Measurements from ENCODE around the gene VIPR2.
"Not testable (repeated sequence)": the region's sequence is repeated elsewhere in the genome, so short reads cannot be mapped to it uniquely, and the experiment has no call there.

The VIPR2 gene

DNA sequence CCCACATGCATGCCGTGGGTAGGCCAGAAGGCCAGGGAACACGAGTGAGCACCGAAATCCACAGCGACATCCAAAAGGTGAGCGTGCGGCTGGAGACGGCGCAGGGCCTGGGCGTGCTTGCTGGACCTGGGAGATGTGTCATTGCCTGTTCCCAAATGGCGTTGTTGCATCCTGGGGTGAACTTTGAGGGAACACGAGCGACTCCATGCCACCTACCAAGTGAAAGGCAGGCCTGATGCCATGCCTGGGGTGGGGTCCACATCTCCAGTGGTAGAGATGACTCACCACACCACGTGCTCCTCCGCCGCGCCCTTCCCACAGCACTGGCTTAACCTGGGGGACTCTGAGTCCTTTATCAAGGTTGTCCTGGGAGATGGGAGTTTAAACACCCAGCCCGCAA is 24.7 kb upstream of the VIPR2 start:
- no peak overlapping the region for H3K9ac ChIP-seq (ENCODE audit: low read depth, low read length)
- no peak overlapping the region for H3K4me3 ChIP-seq (ENCODE audit: low read depth, low read length)
- H3K27me3 ChIP-seq (ENCODE audit: control insufficient read depth, insufficient read depth, low read length), result no peaks in the 10 kb centered on the region
- H3K9me3 ChIP-seq (ENCODE audit: control insufficient read depth, insufficient read depth, low read length), result peaks cover 8% of the 10 kb centered on the region
- H3K36me3 ChIP-seq (ENCODE audit: control insufficient read depth, insufficient read depth, low read length), result no peaks in the 10 kb centered on the region
- no peaks in the 10 kb centered on the region for H3K4me1 ChIP-seq (ENCODE audit: control insufficient read depth, insufficient read depth, low read length)

DNA sequence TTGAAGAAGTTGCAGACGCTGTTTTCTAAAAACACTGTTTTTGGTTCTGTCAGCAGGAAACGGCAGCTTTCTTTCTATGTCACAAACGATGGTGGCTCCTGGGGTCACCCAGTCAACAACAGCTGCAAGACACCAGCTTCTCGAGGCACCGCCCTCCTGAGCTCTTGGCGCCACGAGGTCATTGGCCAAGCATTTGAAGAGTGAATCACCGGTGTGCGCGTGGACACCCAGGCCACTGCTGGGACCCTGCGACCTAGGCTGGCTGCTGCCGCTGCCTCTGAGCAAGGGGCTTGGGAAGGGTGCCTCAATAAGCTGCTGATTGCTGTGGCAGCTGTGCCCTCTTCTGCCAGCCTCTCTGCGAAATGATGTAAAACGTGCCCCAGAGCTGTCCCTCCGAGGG is 22.5 kb upstream of the VIPR2 start:
- H3K4me1 ChIP-seq (ENCODE audit: control insufficient read depth, insufficient read depth, low read length), result no peaks in the 10 kb centered on the region
- no peak overlapping the region for H3K4me3 ChIP-seq (ENCODE audit: low read depth, low read length)
- no peaks in the 10 kb centered on the region for H3K36me3 ChIP-seq (ENCODE audit: control insufficient read depth, insufficient read depth, low read length)
- H3K9ac ChIP-seq (ENCODE audit: low read depth, low read length), result no peak overlapping the region
- H3K9me3 ChIP-seq (ENCODE audit: control insufficient read depth, insufficient read depth, low read length), result peaks cover 3% of the 10 kb centered on the region
- no peaks in the 10 kb centered on the region for H3K27me3 ChIP-seq (ENCODE audit: control insufficient read depth, insufficient read depth, low read length)

DNA sequence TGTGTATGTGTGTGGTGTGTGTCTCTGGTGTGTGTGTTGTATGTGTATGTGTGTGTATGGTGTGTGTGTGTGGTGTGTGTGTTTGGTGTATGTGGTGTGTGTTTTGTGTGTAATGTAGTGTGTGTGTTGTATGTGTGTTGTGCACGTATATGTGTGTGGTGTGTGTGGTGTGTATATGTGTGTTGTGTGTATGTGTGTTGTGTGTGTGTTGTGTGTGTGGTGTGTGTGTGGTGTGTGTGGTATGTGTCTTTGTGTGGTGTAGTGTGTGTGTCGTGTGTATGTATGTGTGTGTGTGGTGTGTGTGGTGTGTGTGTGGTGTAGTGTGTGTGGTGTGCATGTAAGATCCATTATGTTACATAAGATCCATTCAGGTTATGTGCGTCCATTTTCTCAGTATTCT is 21.9 kb upstream of the VIPR2 start:
- Histone ChIP-seq H3K36me3 (ENCODE audit: control insufficient read depth, insufficient read depth, low read length) (no peaks in the 10 kb centered on the region), H3K4me3 (ENCODE audit: low read depth, low read length) (no peak overlapping the region), H3K4me1 (ENCODE audit: control insufficient read depth, insufficient read depth, low read length) (no peaks in the 10 kb centered on the region), H3K27me3 (ENCODE audit: control insufficient read depth, insufficient read depth, low read length) (no peaks in the 10 kb centered on the region), H3K9ac (ENCODE audit: low read depth, low read length) (no peak overlapping the region), H3K9me3 (ENCODE audit: control insufficient read depth, insufficient read depth, low read length) (peaks cover 3% of the 10 kb centered on the region)

DNA sequence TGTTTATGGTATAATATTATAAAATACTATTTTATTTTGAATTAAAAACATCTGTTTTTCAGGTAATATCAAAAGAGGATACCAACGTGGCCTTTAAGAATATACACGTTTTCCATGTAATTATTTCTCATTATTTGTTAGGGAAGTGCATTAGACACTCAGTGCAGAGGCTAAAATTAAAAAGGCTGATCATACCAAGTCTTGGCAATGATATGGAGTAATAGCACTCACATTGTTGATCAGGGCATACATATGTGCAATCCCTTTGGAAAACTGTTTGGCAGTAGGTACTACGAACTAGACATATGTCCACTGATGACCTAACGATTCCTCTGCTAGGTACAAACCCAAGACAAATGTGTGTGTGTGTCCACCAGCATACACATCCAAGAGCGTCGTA is 20.7 kb upstream of the VIPR2 start:
- Histone ChIP-seq H3K4me1 (ENCODE audit: control insufficient read depth, insufficient read depth, low read length) (no peaks in the 10 kb centered on the region), H3K36me3 (ENCODE audit: control insufficient read depth, insufficient read depth, low read length) (no peaks in the 10 kb centered on the region), H3K27me3 (ENCODE audit: control insufficient read depth, insufficient read depth, low read length) (no peaks in the 10 kb centered on the region), H3K9me3 (ENCODE audit: control insufficient read depth, insufficient read depth, low read length) (peaks cover 3% of the 10 kb centered on the region), H3K4me3 (ENCODE audit: low read depth, low read length) (no peak overlapping the region), H3K9ac (ENCODE audit: low read depth, low read length) (no peak overlapping the region)

DNA sequence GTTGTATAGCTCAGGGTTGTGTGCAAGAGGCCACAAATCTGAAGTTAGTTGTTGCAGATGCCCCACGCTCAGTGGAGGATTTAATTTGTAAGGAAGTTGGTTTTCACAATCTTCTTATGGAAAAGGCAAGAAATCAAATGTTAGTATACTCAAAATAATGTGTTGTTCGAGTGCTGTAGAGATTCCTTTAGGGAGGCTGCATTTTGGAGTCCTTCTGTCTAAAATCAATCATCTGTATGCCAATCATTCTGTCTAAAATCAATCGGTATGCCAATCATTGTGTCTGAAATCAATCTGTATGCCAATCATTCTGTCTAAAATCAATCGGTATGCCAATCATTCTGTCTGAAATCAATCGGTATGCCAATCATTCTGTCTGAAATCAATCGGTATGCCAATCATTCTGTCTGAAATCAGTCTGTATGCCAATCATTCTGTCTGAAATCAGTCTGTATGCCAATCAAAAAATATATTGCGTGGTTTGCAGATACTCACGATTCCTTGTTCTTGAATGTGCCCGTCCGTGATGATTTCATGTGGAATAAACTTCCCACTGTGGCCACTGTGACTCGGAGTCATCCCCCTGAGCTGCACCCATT is 19.1 kb upstream of the VIPR2 start:
- not testable (repeated sequence) for H3K27me3 ChIP-seq (ENCODE audit: control insufficient read depth, insufficient read depth, low read length); H3K9me3 ChIP-seq (ENCODE audit: control insufficient read depth, insufficient read depth, low read length); H3K36me3 ChIP-seq (ENCODE audit: control insufficient read depth, insufficient read depth, low read length)

DNA sequence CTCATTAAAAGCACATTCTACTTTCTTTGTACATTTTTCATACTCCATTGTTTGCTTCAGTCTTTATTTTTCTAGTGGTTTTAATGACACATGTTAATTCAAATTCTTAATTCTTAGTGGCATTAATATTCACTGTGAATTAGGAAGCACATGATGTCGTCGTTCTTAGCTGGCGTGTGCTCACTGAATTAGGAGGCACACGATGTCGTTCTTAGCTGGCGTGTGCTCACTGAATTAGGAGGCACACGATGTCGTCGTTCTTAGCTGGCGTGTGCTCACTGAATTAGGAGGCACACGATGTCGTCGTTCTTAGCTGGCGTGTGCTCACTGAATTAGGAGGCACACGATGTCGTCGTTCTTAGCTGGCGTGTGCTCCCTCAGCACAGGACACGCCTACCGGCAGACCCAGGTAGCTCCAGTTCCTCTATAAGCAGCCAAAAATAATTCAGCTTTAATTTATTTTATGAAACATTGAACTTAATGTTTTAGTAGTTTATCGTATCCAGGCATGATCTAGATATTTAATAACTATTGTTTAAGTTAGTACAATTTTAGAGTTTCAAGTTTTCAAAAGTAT is 17.5 kb upstream of the VIPR2 start:
- H3K9ac ChIP-seq (ENCODE audit: low read depth, low read length); H3K4me1 ChIP-seq (ENCODE audit: control insufficient read depth, insufficient read depth, low read length); H3K36me3 ChIP-seq (ENCODE audit: control insufficient read depth, insufficient read depth, low read length); H3K4me3 ChIP-seq (ENCODE audit: low read depth, low read length); H3K9me3 ChIP-seq (ENCODE audit: control insufficient read depth, insufficient read depth, low read length); H3K27me3 ChIP-seq (ENCODE audit: control insufficient read depth, insufficient read depth, low read length): not testable (repeated sequence)

More for the DNA sequence above, 19.1 kb upstream of the VIPR2 start:
- H3K4me1 ChIP-seq (ENCODE audit: control insufficient read depth, insufficient read depth, low read length); H3K9ac ChIP-seq (ENCODE audit: low read depth, low read length); H3K4me3 ChIP-seq (ENCODE audit: low read depth, low read length): not testable (repeated sequence)

DNA sequence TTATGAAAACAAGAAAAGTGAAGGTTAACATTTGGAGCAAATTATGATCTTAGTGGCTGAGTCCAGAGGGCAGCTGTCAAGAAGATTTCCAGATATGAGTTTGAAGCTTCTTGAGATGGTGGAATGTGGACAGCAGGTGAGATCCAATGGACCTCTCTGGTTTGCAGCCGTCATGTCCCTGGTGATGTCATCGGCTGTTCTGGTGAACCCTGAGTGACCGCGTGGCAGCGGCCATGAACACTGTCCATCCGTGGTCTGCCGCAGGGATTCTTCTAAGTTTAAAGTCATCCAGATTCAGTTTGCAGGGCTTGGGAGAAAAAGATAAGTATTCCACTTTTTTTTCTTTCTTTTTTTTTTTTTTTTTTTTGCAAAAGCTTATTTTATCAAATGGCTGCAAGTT is 15.8 kb upstream of the VIPR2 start:
- no peaks in the 10 kb centered on the region for H3K9me3 ChIP-seq (ENCODE audit: control insufficient read depth, insufficient read depth, low read length)
- no peaks in the 10 kb centered on the region for H3K36me3 ChIP-seq (ENCODE audit: control insufficient read depth, insufficient read depth, low read length)
- no peak overlapping the region for H3K4me3 ChIP-seq (ENCODE audit: low read depth, low read length)
- no peaks in the 10 kb centered on the region for H3K27me3 ChIP-seq (ENCODE audit: control insufficient read depth, insufficient read depth, low read length)
- H3K9ac ChIP-seq (ENCODE audit: low read depth, low read length), result no peak overlapping the region
- H3K4me1 ChIP-seq (ENCODE audit: control insufficient read depth, insufficient read depth, low read length), result no peaks in the 10 kb centered on the region

DNA sequence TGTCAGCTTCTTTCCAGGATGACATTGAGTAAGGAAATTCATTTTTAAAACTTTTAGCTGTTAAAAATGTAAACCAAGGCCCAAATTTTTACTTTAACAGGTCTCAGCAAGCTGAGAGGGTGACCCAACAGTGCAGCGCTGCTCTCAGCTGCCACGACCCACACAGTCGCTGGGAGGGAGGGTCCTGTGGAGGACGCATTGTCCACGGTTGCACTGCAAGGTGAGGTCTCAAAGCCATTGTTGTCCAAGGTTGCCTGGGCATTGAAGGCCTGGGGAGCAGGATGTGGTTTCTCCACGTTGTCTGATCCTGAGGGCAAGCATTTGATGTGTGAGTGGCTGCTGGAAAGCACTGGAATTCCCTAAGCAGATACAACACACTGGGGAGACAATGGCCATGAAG is 15.1 kb upstream of the VIPR2 start:
- Histone ChIP-seq H3K4me3 (ENCODE audit: low read depth, low read length) (no peak overlapping the region), H3K36me3 (ENCODE audit: control insufficient read depth, insufficient read depth, low read length) (no peaks in the 10 kb centered on the region), H3K4me1 (ENCODE audit: control insufficient read depth, insufficient read depth, low read length) (no peaks in the 10 kb centered on the region), H3K9ac (ENCODE audit: low read depth, low read length) (no peak overlapping the region), H3K27me3 (ENCODE audit: control insufficient read depth, insufficient read depth, low read length) (no peaks in the 10 kb centered on the region), H3K9me3 (ENCODE audit: control insufficient read depth, insufficient read depth, low read length) (no peaks in the 10 kb centered on the region)

DNA sequence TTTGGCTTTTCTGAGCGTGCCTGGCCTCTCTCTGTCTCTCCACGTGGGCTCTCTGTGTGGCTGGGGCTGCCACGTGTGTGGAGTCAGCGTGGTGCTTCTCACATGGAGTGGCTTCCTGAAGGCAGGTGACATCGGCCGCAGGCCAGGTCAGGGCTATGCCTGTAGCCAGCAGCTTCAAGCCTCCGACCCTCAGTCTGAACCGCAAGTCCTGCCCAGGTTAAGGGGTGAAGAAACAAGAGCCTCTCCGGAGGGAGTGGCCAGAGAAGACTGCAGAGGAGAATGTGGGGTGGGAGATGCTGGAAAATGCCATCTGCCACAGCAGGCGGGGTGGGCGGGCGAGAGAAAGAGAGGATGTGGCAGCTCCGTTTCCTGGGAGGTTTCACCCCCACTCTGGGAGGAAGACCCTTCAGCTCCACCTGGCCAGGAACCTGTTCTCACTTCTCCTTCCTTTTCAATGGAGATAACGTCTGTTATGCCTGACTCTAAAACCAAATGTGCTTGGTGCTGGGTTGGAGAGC is 14.3 kb upstream of the VIPR2 start:
- Histone ChIP-seq H3K9ac (ENCODE audit: low read depth, low read length) (no peak overlapping the region), H3K4me1 (ENCODE audit: control insufficient read depth, insufficient read depth, low read length) (no peaks in the 10 kb centered on the region), H3K9me3 (ENCODE audit: control insufficient read depth, insufficient read depth, low read length) (no peaks in the 10 kb centered on the region), H3K4me3 (ENCODE audit: low read depth, low read length) (no peak overlapping the region), H3K27me3 (ENCODE audit: control insufficient read depth, insufficient read depth, low read length) (no peaks in the 10 kb centered on the region), H3K36me3 (ENCODE audit: control insufficient read depth, insufficient read depth, low read length) (no peaks in the 10 kb centered on the region)

DNA sequence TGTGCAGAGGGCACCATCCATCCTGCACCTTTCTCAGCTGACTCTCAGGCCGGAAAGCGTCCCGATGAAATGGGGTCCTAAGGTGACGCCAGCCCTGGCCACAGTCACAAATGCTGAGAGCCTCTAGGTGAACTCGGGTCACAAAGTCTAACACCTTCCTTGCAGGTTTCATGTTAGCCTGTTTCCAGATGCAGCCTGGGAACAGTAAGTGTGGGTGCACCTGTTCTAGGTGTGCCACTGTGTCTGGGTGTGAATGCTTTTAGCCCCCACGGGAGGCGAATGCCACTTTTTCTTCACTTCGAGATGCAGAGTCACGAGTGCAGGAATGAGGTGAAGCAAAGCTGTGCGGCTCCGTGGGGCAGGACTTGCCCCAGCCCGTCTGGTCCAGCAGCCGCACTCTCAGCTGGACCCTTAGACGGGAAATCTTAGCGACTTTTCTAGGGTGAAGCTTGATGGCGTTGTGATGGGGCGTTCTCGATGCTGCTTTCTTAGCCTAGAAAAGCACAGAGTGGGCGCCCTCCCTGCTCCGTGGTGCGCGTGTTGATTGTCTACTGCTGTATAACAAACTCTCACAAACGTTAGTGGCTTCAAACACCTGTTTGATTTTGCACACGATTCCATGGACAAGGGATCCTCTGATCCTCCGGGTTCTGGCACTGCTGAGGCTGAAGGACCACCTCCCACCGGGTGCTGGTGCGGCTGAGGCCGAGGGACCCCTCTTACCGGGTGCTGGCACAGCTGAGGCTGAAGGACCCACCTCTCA is 13.6 kb upstream of the VIPR2 start:
- Histone ChIP-seq H3K4me3 (ENCODE audit: low read depth, low read length) (no peak overlapping the region), H3K36me3 (ENCODE audit: control insufficient read depth, insufficient read depth, low read length) (no peaks in the 10 kb centered on the region), H3K4me1 (ENCODE audit: control insufficient read depth, insufficient read depth, low read length) (no peaks in the 10 kb centered on the region), H3K9me3 (ENCODE audit: control insufficient read depth, insufficient read depth, low read length) (no peaks in the 10 kb centered on the region), H3K9ac (ENCODE audit: low read depth, low read length) (no peak overlapping the region), H3K27me3 (ENCODE audit: control insufficient read depth, insufficient read depth, low read length) (no peaks in the 10 kb centered on the region)

DNA sequence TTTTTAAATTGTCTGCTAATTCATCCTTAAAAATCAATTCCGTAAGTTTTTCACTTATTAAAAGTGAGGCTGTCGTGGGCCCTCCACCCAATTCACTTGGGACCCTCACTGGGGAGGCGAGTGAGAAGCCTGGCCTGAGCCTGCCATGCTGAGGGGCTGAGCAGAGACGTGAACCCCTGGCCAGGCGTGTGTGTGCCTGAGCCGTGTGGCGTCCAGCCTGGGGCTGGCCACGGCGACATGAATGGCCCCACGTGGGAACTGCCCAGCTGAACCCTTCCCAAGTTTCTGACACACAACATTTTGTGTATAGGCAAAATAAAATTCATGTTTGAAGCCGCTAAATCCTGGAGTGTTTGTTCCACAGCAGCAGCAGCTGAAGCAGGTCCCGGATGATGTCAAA is 13.0 kb upstream of the VIPR2 start:
- H3K36me3 ChIP-seq (ENCODE audit: control insufficient read depth, insufficient read depth, low read length), result no peaks in the 10 kb centered on the region
- H3K4me3 ChIP-seq (ENCODE audit: low read depth, low read length), result no peak overlapping the region
- H3K4me1 ChIP-seq (ENCODE audit: control insufficient read depth, insufficient read depth, low read length), result no peaks in the 10 kb centered on the region
- H3K9ac ChIP-seq (ENCODE audit: low read depth, low read length), result no peak overlapping the region
- no peaks in the 10 kb centered on the region for H3K27me3 ChIP-seq (ENCODE audit: control insufficient read depth, insufficient read depth, low read length)
- no peaks in the 10 kb centered on the region for H3K9me3 ChIP-seq (ENCODE audit: control insufficient read depth, insufficient read depth, low read length)
